ENCODE measurements around the gene HOXC9.

Gene HOXC9

DNA sequence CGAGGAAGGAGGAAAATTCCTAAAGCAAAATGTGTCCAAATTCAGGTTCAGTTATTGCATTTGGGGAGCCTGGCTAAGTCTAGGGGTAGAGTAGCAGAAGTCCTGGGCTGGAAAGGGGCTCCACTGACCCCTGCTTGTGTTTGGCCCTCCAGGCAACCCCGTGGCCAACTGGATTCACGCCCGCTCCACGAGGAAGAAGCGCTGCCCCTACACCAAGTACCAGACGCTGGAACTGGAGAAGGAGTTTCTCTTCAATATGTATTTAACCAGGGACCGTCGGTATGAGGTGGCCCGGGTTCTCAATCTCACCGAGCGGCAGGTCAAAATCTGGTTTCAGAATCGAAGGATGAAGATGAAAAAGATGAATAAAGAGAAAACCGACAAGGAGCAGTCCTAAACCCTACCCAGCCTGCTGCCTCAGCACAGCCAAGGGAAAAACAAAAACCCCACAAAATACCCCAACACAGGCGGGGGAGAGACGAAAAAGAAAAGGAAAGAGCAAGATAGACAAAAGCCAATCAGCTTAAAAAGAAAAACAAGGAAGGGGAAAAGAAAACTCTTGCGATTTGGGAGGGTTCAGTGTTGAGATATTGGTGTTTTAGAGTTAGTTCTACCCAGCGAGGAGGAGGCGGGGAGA, 2.4 kb downstream of the HOXC9 start:
- DNase-seq = no peak

DNA sequence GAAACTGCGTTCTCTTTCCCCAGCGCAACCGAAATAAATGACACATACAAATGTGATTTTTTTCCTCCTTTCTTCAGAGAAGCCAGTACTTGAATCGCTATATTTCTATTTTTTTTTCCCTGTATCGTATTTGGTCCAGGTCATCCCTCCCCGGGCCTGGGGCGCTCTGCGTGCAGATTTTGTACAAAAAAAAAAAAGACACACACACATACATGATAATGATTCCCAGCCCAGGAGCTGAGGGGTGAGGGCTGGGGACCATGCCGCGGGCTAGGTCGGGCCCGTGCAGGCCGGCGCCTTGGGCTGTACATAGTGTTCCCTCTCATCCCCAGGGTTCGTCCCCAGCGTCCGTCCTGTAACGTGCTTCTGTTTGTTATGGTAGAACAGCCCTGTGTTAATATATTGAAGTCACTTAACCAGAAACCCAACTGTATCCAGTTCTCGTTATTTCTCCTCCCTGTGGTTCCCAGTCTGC, 3.0 kb downstream of the HOXC9 start:
- no peak for DNase-seq

DNA sequence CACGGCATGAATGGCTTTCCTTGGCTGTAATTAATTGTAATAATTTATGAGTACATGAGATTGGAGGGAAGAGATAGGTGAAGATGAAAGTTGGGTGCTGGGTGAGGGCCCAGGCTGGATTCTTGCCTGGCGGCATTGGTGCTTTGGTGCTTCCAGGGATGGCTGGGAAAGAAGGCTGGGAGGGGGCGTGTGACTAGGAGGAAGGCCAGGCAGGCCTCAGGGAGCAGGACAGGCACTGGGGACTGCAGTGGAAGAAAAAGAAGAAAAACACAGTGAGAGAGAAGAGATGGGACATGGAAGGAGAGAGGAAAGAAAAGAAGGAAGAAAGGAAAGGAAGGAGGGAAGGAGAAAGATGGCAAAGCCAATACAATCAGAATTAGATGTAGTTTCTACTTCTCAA, 3.7 kb downstream of the HOXC9 start:
- no peak for DNase-seq

DNA sequence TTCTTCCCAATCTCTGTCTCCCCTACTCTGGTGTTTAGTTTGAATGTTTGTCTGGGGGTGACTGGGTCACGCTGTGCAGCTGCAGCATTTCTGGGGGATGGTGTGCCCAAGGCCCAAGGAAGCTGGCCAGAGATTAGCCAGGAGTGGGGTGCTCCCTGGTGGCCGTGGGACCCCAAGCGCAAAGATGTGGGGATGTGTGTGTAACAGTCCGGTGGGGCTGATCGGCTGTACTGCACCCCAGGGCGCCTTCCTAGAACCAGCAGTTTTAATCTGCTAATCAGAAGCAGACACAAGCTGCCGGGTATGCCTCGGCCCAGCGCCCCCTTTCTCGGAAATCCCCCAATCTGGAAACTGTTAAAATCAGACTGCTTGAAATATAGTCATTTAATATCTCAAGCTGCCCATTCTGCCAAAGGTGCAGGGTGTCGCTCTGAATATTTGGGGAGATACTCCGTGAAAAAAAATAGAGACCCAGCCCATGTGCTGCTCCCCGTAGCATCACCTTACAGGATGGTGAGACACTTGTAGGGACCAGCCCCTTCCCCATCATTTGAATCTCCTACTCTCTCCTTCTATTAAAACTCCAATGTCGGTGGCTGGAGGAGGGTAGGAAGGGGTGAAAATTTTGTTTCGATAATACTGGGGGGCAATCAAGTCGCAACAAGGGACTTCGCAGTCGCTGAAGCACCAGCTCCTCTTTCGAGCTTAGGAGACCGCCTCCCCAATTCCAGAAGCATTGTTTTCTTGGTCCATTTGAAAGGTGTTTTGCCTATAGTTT, 4.3 kb downstream of the HOXC9 start:
- no peak for DNase-seq

DNA sequence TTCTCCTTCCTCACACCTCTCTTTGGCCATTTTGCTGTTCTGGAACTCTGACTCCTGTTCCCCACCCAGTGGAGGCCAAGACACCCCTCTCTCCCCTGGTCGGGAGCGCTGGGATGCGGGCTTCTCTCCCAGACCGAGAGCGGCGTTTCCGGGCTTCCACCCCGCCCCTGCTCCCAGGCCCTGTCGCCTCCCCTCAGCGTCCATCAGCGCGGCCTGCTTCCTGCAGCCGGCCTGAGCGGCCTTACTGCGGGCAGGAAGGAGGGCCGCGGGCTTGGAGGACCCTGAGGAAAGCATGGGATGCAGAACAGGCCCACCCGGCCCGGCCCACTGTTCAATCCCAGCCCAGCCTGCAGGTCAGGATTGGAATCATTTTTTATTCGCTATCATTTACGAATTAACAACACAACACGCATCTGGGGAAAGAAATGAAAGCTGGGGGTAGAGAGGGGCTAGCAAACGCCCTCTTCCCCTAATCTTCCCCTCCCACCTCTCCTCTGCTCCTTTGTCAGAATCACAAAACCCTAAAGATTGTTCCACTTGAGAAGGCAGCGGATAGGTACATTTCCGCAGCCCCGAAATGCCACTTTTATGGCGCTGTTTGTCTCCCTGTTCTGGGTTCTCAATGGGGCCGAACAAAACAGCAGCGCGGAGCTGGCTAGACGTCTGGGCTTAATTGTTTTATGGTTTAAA, 5.0 kb downstream of the HOXC9 start:
- DNase-seq = peak; percentile 78

DNA sequence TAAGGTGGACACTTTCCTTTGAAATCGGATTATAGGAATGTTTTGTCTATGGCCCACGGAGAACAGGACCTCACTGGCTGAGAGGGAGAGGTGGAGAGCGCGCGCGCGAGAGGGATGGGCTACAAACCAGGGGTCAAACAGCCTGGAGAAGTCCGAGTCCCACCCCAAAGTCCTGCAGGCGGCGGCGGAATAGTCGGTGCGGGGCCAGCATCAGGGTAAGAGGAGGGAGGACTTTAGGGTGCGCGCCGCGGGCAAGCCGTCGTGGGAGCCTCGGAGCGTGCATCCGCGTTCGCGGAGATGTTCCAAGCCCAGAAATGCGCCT, 5.5 kb downstream of the HOXC9 start:
- no peak for DNase-seq

DNA sequence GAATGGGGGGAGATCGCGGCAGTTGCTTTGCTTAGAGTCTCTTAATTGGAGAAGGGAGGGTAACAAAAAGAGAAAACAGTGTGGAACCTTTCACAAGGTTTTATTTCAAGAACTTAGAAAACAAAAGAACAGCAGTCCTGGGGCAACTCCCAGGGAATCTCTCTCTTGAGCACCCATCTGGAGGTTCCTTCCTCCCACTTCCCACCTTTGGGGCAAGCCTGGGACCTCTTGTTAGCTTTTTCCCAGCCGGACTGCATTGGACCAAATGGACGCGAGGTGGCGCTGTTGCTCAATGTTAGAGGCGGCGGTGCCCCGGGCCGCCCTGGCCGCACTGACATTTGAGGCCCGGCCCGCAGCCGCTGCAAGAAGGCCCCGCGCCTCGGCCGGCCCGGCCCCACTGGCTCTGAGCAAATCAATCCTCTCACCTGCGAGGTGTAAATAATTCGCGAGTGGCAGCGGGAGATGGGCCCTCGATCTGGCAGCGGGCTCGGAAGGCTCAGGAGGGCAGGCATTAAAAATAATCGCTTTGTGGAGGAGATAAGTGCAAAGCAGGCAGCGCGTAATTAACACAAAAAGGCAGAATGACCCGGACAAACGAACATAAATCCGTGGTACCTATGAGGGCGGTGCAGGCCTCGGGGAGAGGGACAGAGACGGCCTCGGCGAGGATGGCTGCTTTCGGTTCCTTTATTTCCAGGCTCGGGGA, 6.0 kb downstream of the HOXC9 start:
- DNase-seq = peak; percentile 92

DNA sequence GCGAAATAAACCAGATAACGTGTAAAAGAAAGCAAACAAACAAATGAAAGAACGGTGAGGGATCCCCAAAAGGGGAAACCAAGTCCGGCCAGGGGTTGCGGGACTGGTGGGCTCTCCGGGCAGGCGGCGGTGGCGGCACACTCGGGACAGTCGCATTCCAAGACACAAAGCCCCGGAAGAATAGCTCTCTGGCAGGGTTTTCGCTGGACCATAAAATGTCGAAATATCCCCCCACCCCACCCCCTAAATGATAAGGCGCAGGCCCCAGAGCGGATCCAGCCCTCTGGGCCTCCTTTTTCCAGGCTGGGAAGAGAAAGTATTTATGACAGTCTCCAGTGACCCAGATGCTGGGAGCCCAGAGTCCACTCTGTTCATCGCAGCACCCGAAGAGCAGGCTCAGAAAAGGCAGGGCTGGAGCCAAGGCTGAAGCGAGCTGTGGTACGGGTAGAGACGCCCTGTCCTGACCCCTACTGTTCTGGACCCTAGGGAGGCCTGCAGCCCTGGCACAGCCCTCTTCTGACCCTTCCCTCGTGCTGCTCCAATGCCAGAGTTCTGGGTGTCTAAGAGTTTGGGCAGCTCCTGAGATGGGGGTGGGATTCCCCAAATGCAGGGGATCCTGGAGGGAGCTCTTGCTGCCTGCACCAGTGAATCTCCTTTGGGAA, 6.7 kb downstream of the HOXC9 start:
- DNase-seq = no peak

DNA sequence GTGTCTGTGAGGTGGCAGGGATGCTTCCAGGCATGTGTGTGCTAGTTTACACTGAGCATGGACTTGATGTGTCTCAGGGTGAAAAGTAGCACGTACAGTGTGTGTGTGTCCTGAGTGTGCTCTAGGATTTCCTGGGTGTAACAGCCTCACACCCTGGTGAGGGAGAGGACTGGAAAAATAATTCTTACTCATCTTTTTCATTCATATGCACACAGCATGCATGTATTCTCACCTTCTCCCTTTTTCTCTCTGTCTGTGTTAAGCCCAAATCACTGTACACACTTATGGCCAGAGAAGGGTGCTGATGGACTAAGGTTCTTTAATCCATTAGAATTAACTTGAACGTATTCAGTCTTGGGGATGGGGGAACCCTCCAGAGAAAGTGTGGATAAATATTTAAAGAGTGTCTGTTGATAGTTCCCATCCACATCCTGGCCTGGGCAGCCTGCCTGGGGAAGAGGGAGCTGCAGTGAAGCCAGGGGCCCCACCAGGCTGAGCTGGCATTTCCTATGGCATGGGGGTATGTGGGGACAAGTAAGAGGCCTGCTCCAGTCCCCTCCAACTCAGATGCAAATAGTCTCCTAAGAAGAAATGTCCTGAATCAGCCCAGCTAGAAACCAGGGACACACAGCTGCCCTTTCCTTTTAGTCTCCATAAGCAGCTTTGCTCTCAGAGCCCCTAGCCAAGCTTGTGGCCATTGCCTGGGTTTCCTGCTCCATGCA, 7.7 kb downstream of the HOXC9 start:
- DNase-seq = no peak

DNA sequence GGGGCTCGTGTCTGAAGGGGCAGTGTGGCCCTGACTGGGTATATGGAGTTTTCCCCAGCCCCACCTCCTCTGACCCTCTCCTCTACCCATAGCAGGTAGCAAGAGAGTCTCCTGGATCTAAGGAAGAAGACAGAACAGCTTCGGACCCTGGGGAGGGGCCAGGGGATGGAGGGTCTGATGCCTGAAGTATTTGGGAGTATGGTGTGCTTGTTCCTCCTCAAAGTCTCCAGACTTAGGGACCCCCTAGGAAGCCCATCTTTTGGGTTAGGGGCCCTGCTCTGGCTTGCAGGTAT, 8.2 kb downstream of the HOXC9 start:
- DNase-seq = no peak

DNA sequence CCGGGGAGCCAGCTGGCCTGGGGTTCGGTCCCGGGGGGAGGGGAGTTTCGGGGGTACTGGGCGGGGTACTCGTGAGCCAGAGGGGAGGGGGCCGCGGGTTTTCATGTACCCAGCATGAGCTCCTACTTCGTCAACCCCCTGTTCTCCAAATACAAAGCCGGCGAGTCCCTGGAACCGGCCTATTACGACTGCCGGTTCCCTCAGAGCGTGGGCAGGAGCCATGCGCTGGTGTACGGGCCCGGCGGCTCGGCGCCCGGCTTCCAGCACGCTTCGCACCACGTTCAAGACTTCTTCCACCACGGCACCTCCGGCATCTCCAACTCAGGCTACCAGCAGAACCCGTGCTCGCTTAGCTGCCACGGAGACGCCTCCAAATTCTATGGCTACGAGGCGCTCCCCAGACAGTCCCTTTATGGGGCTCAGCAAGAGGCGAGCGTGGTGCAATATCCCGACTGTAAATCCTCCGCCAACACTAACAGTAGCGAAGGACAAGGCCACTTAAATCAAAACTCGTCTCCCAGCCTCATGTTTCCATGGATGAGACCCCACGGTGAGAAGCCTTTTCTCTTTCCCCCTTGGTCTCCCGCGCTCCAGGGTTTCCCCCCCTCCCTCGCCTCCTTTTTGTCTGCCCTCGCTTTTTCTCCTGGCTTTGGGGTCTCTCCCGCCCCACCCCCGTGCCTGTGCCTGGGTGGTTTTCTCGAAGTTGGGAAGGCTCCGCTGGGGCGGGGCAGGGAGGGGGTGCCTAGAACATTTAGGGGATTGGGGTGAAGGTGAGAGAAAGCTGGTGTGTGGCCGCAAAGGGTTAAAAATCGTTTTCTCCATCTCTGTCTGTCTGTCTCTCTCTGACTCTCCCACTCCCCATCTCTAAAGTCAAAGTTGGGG, 9.5 kb downstream of the HOXC9 start:
- DNase-seq = no peak

DNA sequence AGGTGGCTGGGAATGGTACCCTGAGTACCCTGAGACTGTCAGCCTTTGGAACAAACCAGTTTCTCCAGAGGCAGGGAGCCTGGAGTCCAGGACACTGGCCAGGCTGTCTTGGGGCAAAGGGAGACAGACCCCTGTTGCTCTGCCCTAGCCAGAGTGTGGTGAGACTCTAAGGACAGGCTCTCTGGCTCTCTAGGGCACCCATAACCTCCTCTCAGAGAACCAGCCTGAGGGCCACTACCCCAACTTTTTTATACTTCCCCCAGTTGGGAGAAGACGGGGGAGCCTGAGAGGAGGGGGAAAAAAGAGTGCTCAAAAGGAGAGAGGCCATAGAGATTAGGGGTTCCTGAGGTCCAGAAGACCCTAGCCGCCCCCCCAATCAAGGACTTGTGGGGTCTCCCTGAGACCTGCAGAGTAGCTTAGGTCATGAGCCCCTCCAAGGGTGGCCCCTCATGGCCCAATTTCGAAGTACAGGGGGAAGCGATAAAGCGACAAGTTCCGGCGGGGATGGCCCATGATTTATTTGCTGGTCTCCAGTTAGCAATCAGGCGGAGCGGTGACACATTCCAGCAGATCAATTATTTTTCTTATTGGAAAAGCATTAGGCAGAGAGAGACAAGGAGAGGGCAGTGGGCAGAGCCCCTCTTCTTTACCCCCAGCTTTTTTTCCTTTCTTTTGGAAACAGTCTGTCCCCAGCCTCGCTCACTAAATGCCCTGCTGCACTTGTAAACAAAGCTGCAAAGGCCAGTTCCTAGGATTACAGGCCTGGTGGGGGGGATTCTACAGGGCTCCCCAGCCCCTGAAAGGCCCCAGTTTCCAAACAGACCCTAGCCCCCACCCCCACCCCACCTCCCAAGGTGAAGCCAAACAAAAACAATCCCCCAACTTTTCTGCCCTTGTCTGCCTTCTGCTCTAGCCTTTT, 10.4 kb downstream of the HOXC9 start:
- no peak for DNase-seq

DNA sequence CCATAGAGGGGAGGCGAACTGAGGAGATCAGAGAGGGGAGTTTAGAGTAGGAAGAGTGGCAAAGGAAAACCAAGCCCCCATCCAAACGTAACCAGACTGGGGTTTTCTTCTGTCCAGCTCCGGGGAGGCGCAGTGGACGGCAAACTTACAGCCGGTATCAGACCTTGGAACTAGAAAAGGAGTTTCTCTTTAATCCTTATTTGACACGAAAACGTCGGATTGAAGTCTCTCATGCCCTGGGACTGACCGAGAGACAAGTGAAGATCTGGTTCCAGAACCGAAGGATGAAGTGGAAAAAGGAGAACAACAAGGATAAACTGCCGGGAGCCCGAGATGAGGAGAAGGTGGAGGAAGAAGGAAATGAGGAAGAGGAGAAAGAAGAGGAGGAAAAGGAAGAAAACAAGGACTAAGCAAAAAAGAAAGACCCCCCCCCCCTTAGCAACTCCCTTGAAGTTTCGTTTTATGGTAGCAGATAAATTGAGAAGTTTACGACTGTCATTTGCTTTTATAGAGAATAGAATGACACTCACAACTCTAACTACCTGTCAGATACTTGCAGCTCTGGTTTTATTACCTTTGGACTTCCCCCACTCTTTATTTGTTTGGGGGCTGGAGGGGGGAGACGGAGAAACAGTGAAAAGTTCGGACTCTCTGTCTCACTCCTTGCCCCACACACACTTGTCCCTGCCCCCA, 11.2 kb downstream of the HOXC9 start:
- no peak for DNase-seq

DNA sequence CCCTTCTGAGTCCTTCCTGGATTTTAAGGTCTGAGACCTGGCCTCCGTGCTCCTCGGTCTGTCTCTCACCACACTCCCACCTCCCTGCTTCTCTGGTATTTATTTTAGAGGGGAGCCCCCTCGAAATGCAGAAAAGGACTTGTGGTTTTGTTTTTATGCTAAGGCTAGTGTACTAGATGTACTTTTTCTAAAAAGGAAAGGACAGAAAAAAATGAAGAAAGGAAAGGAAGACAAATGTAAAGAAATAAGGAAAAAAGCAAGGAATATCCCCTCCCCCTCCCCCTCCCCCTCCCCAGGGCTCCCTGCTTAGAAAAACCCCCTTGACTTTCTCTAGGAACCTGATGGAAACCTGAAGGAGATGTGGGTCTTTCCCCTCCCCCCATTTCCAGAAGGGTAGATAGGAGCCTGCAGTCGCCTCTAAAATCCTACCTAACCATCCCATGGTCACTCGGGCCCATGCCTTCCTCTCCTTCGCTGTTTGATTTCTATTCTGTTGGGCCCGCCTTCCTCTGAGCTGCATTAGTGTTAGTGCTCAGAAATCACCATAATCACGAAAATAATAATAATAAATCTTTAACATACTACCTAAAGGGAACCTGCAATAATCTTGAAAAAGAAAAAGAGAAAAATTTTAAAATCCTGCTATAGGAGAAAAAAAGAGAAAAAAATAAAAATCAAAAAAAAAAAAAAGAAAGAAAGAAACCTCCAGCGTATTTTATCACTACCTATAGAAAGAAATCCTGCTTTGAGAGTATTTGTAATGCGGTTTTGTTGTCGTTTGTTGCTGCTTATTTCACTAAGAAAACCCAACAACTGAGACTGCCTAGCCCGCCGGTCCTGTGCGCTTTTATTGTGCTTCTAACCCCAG, 11.9 kb downstream of the HOXC9 start:
- DNase-seq = no peak

DNA sequence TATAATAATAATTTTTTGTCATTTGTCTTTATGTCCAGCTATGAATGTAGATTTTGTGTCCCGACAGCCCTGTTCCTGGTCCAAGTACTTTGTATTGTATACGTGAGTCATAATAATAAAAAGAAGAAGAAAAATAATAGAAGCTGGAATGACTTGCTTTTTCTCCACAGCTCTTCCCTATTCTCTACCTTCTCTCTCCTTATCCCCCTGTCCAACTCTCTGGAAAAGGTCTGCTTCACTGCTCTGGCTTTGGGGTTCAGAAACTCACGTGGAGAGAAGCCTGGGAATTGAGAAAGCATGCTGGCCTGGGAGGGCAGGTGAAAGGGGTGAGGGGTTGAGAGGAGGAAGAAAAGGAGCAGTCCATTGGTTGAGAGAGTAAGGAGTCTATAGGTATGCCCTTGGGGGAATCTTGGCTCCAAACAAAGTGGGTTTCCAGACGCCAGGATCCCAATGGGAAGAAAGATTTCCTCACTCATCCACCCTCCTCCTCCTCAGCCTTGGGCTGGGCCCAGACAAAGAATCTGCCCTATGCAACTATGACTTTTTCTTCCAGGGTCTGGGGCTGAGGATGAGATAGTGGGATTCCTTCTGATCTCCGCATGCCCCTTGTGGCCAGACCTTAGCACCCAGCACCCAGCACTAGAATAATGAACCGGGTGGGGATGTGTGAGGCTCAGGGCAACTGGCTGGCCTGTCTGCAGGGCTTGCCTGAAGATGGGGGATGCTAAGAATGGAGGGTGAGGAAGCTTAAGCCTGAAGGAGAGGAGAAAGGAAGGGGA, 12.9 kb downstream of the HOXC9 start:
- no peak for DNase-seq

DNA sequence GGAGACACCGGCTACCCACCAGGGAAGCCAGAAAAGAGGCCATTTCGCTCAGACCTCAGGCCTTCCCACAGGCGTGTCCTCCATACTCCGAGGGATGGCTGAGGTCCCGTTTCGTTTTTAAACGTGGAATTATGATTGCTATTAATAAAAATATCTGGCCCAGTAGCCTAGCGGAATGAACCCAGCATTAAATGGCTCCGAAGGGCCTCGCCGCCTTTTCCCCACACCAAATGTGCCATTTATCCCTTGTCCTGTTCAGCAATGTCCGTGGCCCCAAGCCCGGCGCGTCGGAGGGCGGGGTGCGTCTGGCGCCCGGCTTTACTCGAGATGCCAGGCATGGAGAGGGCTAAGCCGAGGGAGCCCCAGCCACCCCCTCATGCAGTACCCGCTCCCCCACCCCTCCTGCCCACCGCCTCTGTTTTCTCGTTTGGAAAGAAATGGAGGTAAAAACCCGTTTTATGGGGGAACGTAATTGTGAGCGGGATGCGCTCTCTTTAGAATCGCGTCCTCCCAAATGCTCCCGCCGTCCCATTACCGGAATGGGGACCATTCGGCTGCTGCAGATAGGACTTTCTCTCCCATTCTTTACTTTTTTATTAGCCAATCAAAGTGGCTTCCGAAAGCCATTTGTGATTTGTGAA, 14.5 kb downstream of the HOXC9 start:
- no peak for DNase-seq

Measured in right hindlimb (tissue), 1 donor.